PC-9 (cell line): Measurements from ENCODE around the gene SGSM1.

Experiments
- CTCF ChIP-seq: fragments of 200-600 bp; sonication (generic); conservative IDR thresholded peaks from 2 replicates; pipeline ENCODE4 v1.6.1; 2017; ENCODE audit warnings: mixed run types, antibody characterized with exemption, mild to moderate bottlenecking, moderate library complexity
- EZH2 ChIP-seq: fragments of 200-600 bp; sonication (generic); IDR thresholded peaks from 2 replicates; pipeline ENCODE4 v1.8.0; 2017; ENCODE audit warnings: antibody characterized with exemption, low read depth

- no peak for TF ChIP-seq CTCF
- TF ChIP-seq EZH2, result no peak
Observed at GRCh38 chr22:24791362-24791761, 14.6 kb upstream of the SGSM1 start.
